Heart left ventricle (tissue), 13 donors: Measurements from ENCODE around the gene ATRN.

Experiments
- CTCF ChIP-seq, 12 donors: fragments of 200-600 bp; sonication (generic) in 4 of 12; IDR thresholded peaks; one replicate each; pipeline versions ENCODE4 v1.5.0 to v1.8.0; 2018 to 2022; ENCODE audit warnings: antibody characterized with exemption in 12 of 12, mild to moderate bottlenecking in 5 of 12
- POLR2A ChIP-seq, 2 donors: fragments of 450-650 bp; IDR thresholded peaks; one replicate each; pipeline ENCODE4 v1.6.1; 2017; ENCODE audit warnings: antibody characterized with exemption in 2 of 2, mild to moderate bottlenecking in 2 of 2, moderate library complexity in 2 of 2
- donor health status: ischemic (EF 13 %, LVEDD 7.1; RV severe dilation, severe dysfunction).
- donor health status: DM: no; HTN: yes; CAD: no.
- donor health status: DM: no; HTN: no; CAD: no.
- donor health status: ischemic (EF 25% LVEDD 6.9; RV normal size, moderate dysfunction).
- donor health status: ischemic (EF 25% LVEDD 5.7; RV mildly dilated, moderate dysfunction).
- donor health status: ischemic (EF 35%, LVEDD 5.7; RV mildly dilated, moderate dysfunction).
- donor health status: nonischemic (EF 11% LVEDD 7.7; RV severe dilation, severe dysfunction).
- donor health status: DM: yes; HTN: yes; CAD: no.
- donor health status: PGD.
- donor health status: ischemic (EF 29% LVEDD 5.4; RV normal size, mild dysfunction).
- donor health status: nonischemic (EF 23%, LVEDD 6.1; RV moderate dilation, normal function).

GRCh38 chr20:3433744-3434143 is 37.1 kb upstream of the ATRN start:
- no peak for TF ChIP-seq CTCF (IDR thresholded peaks at IDR 0.05)
- TF ChIP-seq POLR2A (IDR thresholded peaks at IDR 0.05) = no peak
